Panc1 (cell line): ENCODE measurements around the gene OR51Q1.

ENCODE experiments used
- TF ChIP-seq, protein P1 (sequence below), 2 experiments: IDR thresholded peaks; 2 replicates each; pipeline ENCODE4 v1.6.1; 2011 to 2012; ENCODE audit warnings: low read depth in 2 of 2, control low read depth in 1 of 2, low read length in 1 of 2, mild to moderate bottlenecking in 1 of 2, moderate library complexity in 1 of 2; ENCODE audit not compliant: insufficient read depth in 1 of 2
- TF ChIP-seq, protein P2 (sequence below): fragments of 450-650 bp; IDR thresholded peaks from 2 replicates; pipeline ENCODE4 v1.5.1; 2017; ENCODE audit warnings: mild to moderate bottlenecking

DNA sequence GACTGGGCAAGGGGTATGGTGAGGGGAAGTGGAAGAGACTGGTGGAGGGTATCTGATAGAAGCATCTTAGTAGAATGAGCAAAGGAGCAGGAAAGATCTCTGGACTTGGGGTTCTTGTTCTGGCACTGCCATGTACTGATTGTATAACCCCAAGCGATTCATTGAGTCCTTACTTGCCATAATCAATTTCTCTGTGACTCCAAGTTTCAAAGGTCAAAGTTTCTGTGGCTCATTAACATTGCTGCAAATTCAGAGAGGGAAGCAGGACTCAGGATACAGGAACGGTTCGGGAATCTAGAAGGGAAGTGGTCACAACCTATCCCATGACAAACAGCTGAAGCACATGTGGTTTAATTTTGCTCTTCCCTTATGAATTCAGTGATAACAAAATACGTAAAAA lies 27.5 kb downstream of the OR51Q1 start:
- TF ChIP-seq, protein P1, sequence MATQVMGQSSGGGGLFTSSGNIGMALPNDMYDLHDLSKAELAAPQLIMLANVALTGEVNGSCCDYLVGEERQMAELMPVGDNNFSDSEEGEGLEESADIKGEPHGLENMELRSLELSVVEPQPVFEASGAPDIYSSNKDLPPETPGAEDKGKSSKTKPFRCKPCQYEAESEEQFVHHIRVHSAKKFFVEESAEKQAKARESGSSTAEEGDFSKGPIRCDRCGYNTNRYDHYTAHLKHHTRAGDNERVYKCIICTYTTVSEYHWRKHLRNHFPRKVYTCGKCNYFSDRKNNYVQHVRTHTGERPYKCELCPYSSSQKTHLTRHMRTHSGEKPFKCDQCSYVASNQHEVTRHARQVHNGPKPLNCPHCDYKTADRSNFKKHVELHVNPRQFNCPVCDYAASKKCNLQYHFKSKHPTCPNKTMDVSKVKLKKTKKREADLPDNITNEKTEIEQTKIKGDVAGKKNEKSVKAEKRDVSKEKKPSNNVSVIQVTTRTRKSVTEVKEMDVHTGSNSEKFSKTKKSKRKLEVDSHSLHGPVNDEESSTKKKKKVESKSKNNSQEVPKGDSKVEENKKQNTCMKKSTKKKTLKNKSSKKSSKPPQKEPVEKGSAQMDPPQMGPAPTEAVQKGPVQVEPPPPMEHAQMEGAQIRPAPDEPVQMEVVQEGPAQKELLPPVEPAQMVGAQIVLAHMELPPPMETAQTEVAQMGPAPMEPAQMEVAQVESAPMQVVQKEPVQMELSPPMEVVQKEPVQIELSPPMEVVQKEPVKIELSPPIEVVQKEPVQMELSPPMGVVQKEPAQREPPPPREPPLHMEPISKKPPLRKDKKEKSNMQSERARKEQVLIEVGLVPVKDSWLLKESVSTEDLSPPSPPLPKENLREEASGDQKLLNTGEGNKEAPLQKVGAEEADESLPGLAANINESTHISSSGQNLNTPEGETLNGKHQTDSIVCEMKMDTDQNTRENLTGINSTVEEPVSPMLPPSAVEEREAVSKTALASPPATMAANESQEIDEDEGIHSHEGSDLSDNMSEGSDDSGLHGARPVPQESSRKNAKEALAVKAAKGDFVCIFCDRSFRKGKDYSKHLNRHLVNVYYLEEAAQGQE (IDR thresholded peaks at IDR 0.05; ENCODE audit: insufficient read depth in 1 of 2, low read depth in 2 of 2, low read length in 1 of 2), result no peak
- TF ChIP-seq, protein P2, sequence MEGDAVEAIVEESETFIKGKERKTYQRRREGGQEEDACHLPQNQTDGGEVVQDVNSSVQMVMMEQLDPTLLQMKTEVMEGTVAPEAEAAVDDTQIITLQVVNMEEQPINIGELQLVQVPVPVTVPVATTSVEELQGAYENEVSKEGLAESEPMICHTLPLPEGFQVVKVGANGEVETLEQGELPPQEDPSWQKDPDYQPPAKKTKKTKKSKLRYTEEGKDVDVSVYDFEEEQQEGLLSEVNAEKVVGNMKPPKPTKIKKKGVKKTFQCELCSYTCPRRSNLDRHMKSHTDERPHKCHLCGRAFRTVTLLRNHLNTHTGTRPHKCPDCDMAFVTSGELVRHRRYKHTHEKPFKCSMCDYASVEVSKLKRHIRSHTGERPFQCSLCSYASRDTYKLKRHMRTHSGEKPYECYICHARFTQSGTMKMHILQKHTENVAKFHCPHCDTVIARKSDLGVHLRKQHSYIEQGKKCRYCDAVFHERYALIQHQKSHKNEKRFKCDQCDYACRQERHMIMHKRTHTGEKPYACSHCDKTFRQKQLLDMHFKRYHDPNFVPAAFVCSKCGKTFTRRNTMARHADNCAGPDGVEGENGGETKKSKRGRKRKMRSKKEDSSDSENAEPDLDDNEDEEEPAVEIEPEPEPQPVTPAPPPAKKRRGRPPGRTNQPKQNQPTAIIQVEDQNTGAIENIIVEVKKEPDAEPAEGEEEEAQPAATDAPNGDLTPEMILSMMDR, result no peak
